Upper lobe of left lung (tissue), 6 donors: ENCODE measurements around the gene EIF4EBP3. TPM values are rescaled to one million over a fixed set of nuclear protein-coding genes. Genes with fewer than 3 reads are reported as not detected.

Source experiments
- ATAC-seq, 2 donors: fragments of 200-7000 bp; cut with Tn5 transposase; one replicate each; pipeline ENCODE4 v1.9.1; 2022; ENCODE audit warnings: mild to moderate bottlenecking in 2 of 2, moderate library complexity in 2 of 2; ENCODE audit not compliant: low FRiP score in 2 of 2
- DNase-seq, 2 donors: peaks; one replicate each; pipeline ENCODE4 v3.0.0-alpha.2; 2019 to 2020
- H3K27ac ChIP-seq, 4 donors: fragments of 200-600 bp; sonication (generic); one replicate each; pipeline ENCODE4 v1.5.1; 2016 to 2019
- H3K27me3 ChIP-seq, 4 donors: fragments of 200-600 bp; sonication (generic); one replicate each; pipeline ENCODE4 v1.5.1; 2017 to 2019
- H3K36me3 ChIP-seq, 4 donors: fragments of 200-600 bp; sonication (generic); one replicate each; pipeline ENCODE4 v1.5.1; 2016 to 2019
- H3K4me1 ChIP-seq, 4 donors: fragments of 200-600 bp; sonication (generic); one replicate each; pipeline ENCODE4 v1.5.1; 2018 to 2019
- H3K4me3 ChIP-seq, 4 donors: fragments of 200-600 bp; sonication (generic); one replicate each; pipeline ENCODE4 v1.5.1; 2017 to 2019; ENCODE audit warnings: mild to moderate bottlenecking in 2 of 4, moderate library complexity in 1 of 4
- H3K9me3 ChIP-seq, 4 donors: fragments of 200-600 bp; sonication (generic); one replicate each; pipeline ENCODE4 v1.5.1; 2018 to 2019
- EP300 ChIP-seq, 4 donors: sonication (generic); formaldehyde crosslinking; IDR thresholded peaks; one replicate each; pipeline ENCODE4 v1.5.1; 2017; ENCODE audit warnings: antibody characterized with exemption in 4 of 4, control low read depth in 2 of 4
- POLR2A ChIP-seq, 4 donors: fragments of 450-650 bp; IDR thresholded peaks; one replicate each; pipeline ENCODE4 v1.5.1; 2016 to 2017; ENCODE audit warnings: antibody characterized with exemption in 4 of 4, mild to moderate bottlenecking in 2 of 4
- POLR2AphosphoS5 ChIP-seq, 2 donors: sonication (generic); formaldehyde crosslinking; IDR thresholded peaks; one replicate each; pipeline ENCODE4 v1.5.1; 2017; ENCODE audit warnings: antibody characterized with exemption in 2 of 2
- WGBS, 2 donors: methylation state at CpG; one replicate each; pipeline ENCODE4 v1.1.5; 2017 to 2018; 5-methylcytosine and 5-hydroxymethylcytosine counted together
- total RNA-seq, 6 donors: library from RNA; depleted of rRNA in 4 of 6; stranded (reverse); fragments of >200 nt in 4 of 6; gene quantifications; one replicate each; pipeline versions ENCODE4 v1.1.0 to v1.2.1, GENCODE V29; 2016 to 2021
- TF ChIP-seq, protein P1 (sequence below), 6 experiments: fragments of 450-650 bp in 4 of 6; fragments of 200-600 bp in 2 of 6; sonication (generic) in 2 of 6; IDR thresholded peaks; one replicate each; pipeline ENCODE4 v1.5.1; 2016 to 2019; ENCODE audit warnings: antibody characterized with exemption in 6 of 6
- donor health status: DM: no; HTN: no; CAD: no; lungs with moderate emphysema.
- donor health status: DM: no; HTN: yes; CAD: no; lungs with severe emphysema.

Gene EIF4EBP3
- total RNA-seq, 6 donors from 2014 or later = 12.1 to 32.5 (median 21.0) TPM

- TF ChIP-seq, protein P1, sequence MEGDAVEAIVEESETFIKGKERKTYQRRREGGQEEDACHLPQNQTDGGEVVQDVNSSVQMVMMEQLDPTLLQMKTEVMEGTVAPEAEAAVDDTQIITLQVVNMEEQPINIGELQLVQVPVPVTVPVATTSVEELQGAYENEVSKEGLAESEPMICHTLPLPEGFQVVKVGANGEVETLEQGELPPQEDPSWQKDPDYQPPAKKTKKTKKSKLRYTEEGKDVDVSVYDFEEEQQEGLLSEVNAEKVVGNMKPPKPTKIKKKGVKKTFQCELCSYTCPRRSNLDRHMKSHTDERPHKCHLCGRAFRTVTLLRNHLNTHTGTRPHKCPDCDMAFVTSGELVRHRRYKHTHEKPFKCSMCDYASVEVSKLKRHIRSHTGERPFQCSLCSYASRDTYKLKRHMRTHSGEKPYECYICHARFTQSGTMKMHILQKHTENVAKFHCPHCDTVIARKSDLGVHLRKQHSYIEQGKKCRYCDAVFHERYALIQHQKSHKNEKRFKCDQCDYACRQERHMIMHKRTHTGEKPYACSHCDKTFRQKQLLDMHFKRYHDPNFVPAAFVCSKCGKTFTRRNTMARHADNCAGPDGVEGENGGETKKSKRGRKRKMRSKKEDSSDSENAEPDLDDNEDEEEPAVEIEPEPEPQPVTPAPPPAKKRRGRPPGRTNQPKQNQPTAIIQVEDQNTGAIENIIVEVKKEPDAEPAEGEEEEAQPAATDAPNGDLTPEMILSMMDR (IDR thresholded peaks at IDR 0.05) = no peak
- TF ChIP-seq POLR2AphosphoS5 (IDR thresholded peaks at IDR 0.05) (no peak), POLR2A (IDR thresholded peaks at IDR 0.05) (no peak), EP300 (IDR thresholded peaks at IDR 0.05) (no peak)
- WGBS, 2 donors = 90 to 100% methylated on average over 2 of the region's 2 CpGs
- DNase-seq (no peak), ATAC-seq (no peak)
- peaks cover 47 to 69% (median 56%) of the 10 kb centered on the region in 4 donors for H3K4me1 ChIP-seq
- H3K4me3 ChIP-seq = no peak overlapping the region
- no peaks in the 10 kb centered on the region for H3K27me3 ChIP-seq
- no peaks in the 10 kb centered on the region for H3K9me3 ChIP-seq
- H3K27ac ChIP-seq = peak overlapping the region; percentile 79 to 97 (median 86)
- peaks cover 2 to 32% (median 16%) of the 10 kb centered on the region in 4 donors for H3K36me3 ChIP-seq
Measured at GRCh38 chr5:140568443-140569063, 21.1 kb downstream of the EIF4EBP3 start.

GRCh38 chr5:140569197-140569596 is 21.7 kb downstream of the EIF4EBP3 start:
- Histone ChIP-seq H3K4me1 (peaks cover 45 to 65% (median 52%) of the 10 kb centered on the region in 4 donors), H3K27ac (peak overlapping the region; percentile 79 to 97 (median 86)), H3K9me3 (no peaks in the 10 kb centered on the region), H3K36me3 (peaks cover 2 to 32% (median 16%) of the 10 kb centered on the region in 4 donors), H3K27me3 (no peaks in the 10 kb centered on the region), H3K4me3 (no peak overlapping the region)
- DNase-seq (no peak), ATAC-seq (no peak)
- WGBS, 2 donors = 19 to 26% methylated on average over 4 of the region's 4 CpGs
- TF ChIP-seq POLR2AphosphoS5 (IDR thresholded peaks at IDR 0.05) (peak; percentile 24 to 46), POLR2A (IDR thresholded peaks at IDR 0.05) (no peak)

DNA sequence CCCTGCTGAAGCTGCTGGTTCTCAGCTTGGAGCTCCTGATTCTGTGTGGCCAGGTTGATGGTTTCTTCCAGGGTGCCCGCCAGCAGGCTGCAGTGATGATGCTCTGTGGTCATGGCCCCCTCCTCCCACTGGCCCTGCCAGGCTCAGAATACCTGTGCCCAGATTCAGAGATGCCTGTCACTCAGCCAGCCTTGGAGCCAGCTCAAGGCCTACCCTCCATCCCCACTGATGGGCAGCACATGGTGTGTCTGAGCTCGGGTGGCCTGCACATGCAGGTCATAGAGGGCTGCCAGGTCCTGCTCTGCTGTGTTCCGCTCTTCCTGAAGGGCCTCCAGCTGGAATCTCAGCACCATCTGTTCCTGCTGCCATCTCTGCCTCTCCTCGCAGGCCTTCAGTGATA is 22.6 kb downstream of the EIF4EBP3 start:
- 86 to 95% methylated on average over 4 of the region's 4 CpGs for WGBS, 2 donors
- TF ChIP-seq, protein P1 (IDR thresholded peaks at IDR 0.05) = no peak
- no peak for TF ChIP-seq POLR2AphosphoS5 (IDR thresholded peaks at IDR 0.05)
- no peak for TF ChIP-seq EP300 (IDR thresholded peaks at IDR 0.05)
- TF ChIP-seq POLR2A (IDR thresholded peaks at IDR 0.05) = no peak
- DNase-seq = no peak
- Histone ChIP-seq H3K36me3 (peaks cover 2 to 32% (median 16%) of the 10 kb centered on the region in 4 donors), H3K4me1 (peaks cover 48 to 69% (median 51%) of the 10 kb centered on the region in 4 donors), H3K27ac (peak overlapping the region; percentile 79 to 97 (median 86)), H3K27me3 (no peaks in the 10 kb centered on the region), H3K9me3 (no peaks in the 10 kb centered on the region), H3K4me3 (no peak overlapping the region)
- no peak for ATAC-seq

DNA sequence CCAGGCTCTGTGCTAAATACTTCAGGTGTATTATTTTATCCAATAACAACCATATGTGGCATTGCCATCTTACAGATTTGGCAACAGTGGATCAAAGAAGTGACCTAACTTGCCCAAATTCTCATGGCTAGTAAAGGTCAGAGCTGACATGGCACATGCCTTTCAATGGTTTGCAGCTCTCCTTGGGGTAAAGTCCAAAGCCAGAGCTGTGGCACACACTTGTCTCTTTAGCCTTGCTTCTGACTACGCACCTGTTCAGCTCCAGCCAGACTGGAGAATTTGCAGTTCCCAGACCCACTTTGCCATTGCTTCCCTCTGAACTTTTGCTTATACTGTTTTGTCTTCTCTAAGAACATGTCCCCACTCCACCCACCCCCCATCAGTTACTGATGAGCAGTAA is 23.0 kb downstream of the EIF4EBP3 start:
- 94 to 100% methylated on average over 1 of the region's 1 CpG for WGBS, 2 donors
- peaks cover 2 to 32% (median 16%) of the 10 kb centered on the region in 4 donors for H3K36me3 ChIP-seq
- no peak for ATAC-seq
- DNase-seq = no peak
- H3K27me3 ChIP-seq = no peaks in the 10 kb centered on the region
- no peak overlapping the region for H3K4me3 ChIP-seq
- H3K4me1 ChIP-seq = peaks cover 45 to 69% (median 48%) of the 10 kb centered on the region in 4 donors
- H3K9me3 ChIP-seq = no peaks in the 10 kb centered on the region
- peak overlapping the region; percentile 12 to 97 (median 86) for H3K27ac ChIP-seq
- no peak for TF ChIP-seq POLR2AphosphoS5 (IDR thresholded peaks at IDR 0.05)

DNA sequence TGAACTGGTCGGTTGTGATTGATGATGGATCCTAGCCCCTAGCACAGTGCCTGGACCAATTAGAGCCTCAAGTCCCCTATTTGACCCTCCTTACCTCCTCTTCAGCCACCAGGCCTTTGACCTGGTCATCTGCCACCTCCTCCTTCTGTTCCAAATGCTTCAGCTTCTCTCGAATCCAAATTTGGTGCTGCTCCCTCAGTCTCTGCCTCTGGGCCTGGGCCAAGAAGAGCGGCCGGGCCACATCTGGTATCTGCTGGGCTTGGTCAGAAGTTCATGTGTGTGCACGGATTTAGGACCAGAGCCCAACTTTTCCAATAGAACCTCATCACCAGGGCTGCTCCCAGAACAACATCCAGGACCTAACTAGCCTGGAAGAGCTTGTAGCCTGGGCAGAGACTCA is 23.6 kb downstream of the EIF4EBP3 start:
- H3K4me1 ChIP-seq = peaks cover 41 to 64% (median 45%) of the 10 kb centered on the region in 4 donors
- peak overlapping the region; percentile 12 to 97 (median 86) for H3K27ac ChIP-seq
- H3K27me3 ChIP-seq = no peaks in the 10 kb centered on the region
- H3K9me3 ChIP-seq = no peaks in the 10 kb centered on the region
- peaks cover 2 to 32% (median 16%) of the 10 kb centered on the region in 4 donors for H3K36me3 ChIP-seq
- no peak overlapping the region for H3K4me3 ChIP-seq
- TF ChIP-seq EP300 (IDR thresholded peaks at IDR 0.05) (no peak), POLR2A (IDR thresholded peaks at IDR 0.05) (no peak), POLR2AphosphoS5 (IDR thresholded peaks at IDR 0.05) (peak in 1 of 2 donors; percentile 19)
- TF ChIP-seq, protein P1 (IDR thresholded peaks at IDR 0.05) = no peak
- 82 to 84% methylated on average over 5 of the region's 5 CpGs for WGBS, 2 donors
- ATAC-seq = peak in 1 of 2 donors; percentile 6
- peak in 1 of 2 donors; percentile 76 for DNase-seq
